HG03575 (cell line): ENCODE results near the gene NKD1.

Source experiments
- ATAC-seq: cut with Tn5 transposase; IDR thresholded peaks from one replicate; pipeline ENCODE4 v1.9.1; 2021; ENCODE audit not compliant: unreplicated experiment, insufficient number of reproducible peaks, low FRiP score; ENCODE audit errors: extremely low read depth

Gene NKD1

GRCh38 chr16:50553182-50553710 lies 5.0 kb downstream of the NKD1 start:
- ATAC-seq, result no peak

- no peak for ATAC-seq
These were observed 5.7 kb downstream of the NKD1 start for GRCh38 chr16:50553731-50554360.

- no peak for ATAC-seq
These were observed 7.2 kb downstream of the NKD1 start for GRCh38 chr16:50555269-50555875.

- ATAC-seq, result no peak
These were observed 7.9 kb downstream of the NKD1 start for GRCh38 chr16:50555952-50556673.

- ATAC-seq, result no peak
These were observed 8.8 kb downstream of the NKD1 start for GRCh38 chr16:50557046-50557445.

GRCh38 chr16:50558913-50559312 lies 10.7 kb downstream of the NKD1 start:
- no peak for ATAC-seq

GRCh38 chr16:50559342-50559741 lies 11.1 kb downstream of the NKD1 start:
- ATAC-seq, result no peak

GRCh38 chr16:50559804-50560514 lies 11.8 kb downstream of the NKD1 start:
- no peak for ATAC-seq

GRCh38 chr16:50560903-50561863 lies 13.0 kb downstream of the NKD1 start:
- no peak for ATAC-seq

GRCh38 chr16:50562657-50563056 lies 14.5 kb downstream of the NKD1 start:
- no peak for ATAC-seq

- ATAC-seq, result no peak
These were observed 15.8 kb downstream of the NKD1 start for GRCh38 chr16:50563989-50564388.

GRCh38 chr16:50565428-50565827 lies 17.2 kb downstream of the NKD1 start:
- ATAC-seq, result no peak

- no peak for ATAC-seq
These were observed 18.1 kb downstream of the NKD1 start for GRCh38 chr16:50566014-50566962.

GRCh38 chr16:50567651-50568050 lies 19.5 kb downstream of the NKD1 start:
- ATAC-seq, result no peak

- no peak for ATAC-seq
These were observed 20.1 kb downstream of the NKD1 start for GRCh38 chr16:50568187-50568815.

GRCh38 chr16:50570354-50570753 lies 22.2 kb downstream of the NKD1 start:
- no peak for ATAC-seq
